ENCODE results near the gene AHRR. TPM values are rescaled to one million over a fixed set of nuclear protein-coding genes. Genes with fewer than 3 reads are reported as not detected.

AHRR gene
- total RNA-seq, 1 experiment from 2014 or later, result 1.3 TPM

GRCh38 chr5:440401-441201, 119.1 kb downstream of the AHRR start:
- H3K27me3 Mint-ChIP-seq (ENCODE audit: unreplicated experiment), result no peaks in the 10 kb centered on the region
- no peak overlapping the region for H3K4me3 Mint-ChIP-seq (ENCODE audit: low read depth, unreplicated experiment)
- CTCF ChIA-PET, result no interaction called here
- no peak for DNase-seq
- no peaks in the 10 kb centered on the region for H3K9me3 Mint-ChIP-seq (ENCODE audit: low read depth, unreplicated experiment)
- H3K27ac Mint-ChIP-seq (ENCODE audit: unreplicated experiment), result no peak overlapping the region
- peaks cover 14% of the 10 kb centered on the region for H3K4me1 Mint-ChIP-seq (ENCODE audit: low read depth, unreplicated experiment)
- no peak for TF ChIP-seq CTCF (IDR thresholded peaks at IDR 0.05; ENCODE audit: unreplicated experiment)
- peaks cover 33% of the 10 kb centered on the region for H3K36me3 Mint-ChIP-seq (ENCODE audit: insufficient read depth, unreplicated experiment)
- no TSS peak for BruUV-seq (replicated peaks)
- intact Hi-C loops (cut with micrococcal nuclease; ENCODE audit: unreplicated experiment), result loop anchor here (10.0 kb wide), 1 partner anchor 174 kb away; the partner anchor contains the start of gene CEP72

GRCh38 chr5:441996-442334, 120.5 kb downstream of the AHRR start:
- CTCF ChIA-PET, result no interaction called here
- peaks cover 22% of the 10 kb centered on the region for H3K4me1 Mint-ChIP-seq (ENCODE audit: low read depth, unreplicated experiment)
- no peak for DNase-seq
- intact Hi-C loops (cut with micrococcal nuclease; ENCODE audit: unreplicated experiment), result loop anchor here (10.0 kb wide), 1 partner anchor 173 kb away; the partner anchor contains the start of gene CEP72
- H3K27me3 Mint-ChIP-seq (ENCODE audit: unreplicated experiment), result no peaks in the 10 kb centered on the region
- peak overlapping the region; percentile 94 for H3K4me3 Mint-ChIP-seq (ENCODE audit: low read depth, unreplicated experiment)
- no peak for TF ChIP-seq CTCF (IDR thresholded peaks at IDR 0.05; ENCODE audit: unreplicated experiment)
- BruUV-seq (replicated peaks), result no TSS peak
- H3K9me3 Mint-ChIP-seq (ENCODE audit: low read depth, unreplicated experiment), result no peaks in the 10 kb centered on the region
- no peak overlapping the region for H3K27ac Mint-ChIP-seq (ENCODE audit: unreplicated experiment)
- H3K36me3 Mint-ChIP-seq (ENCODE audit: insufficient read depth, unreplicated experiment), result peaks cover 46% of the 10 kb centered on the region

GRCh38 chr5:442335-443238, 121.1 kb downstream of the AHRR start, which contains the start of gene EXOC3:
EXOC3 (plus strand) TSS chr5:443176; CDS start chr5:446206, 3,030 bp downstream.
- Mint-ChIP-seq H3K4me3 (ENCODE audit: low read depth, unreplicated experiment) (peak within 1 kb of the TSS; percentile 94), H3K9me3 (ENCODE audit: low read depth, unreplicated experiment) (no peaks in the 10 kb centered on the region), H3K27me3 (ENCODE audit: unreplicated experiment) (no peaks in the 10 kb centered on the region), H3K27ac (ENCODE audit: unreplicated experiment) (peak within 1 kb of the TSS; percentile 77), H3K36me3 (ENCODE audit: insufficient read depth, unreplicated experiment) (peaks cover 51% of the 10 kb centered on the region), H3K4me1 (ENCODE audit: low read depth, unreplicated experiment) (peaks cover 22% of the 10 kb centered on the region)
- CTCF ChIA-PET, result no interaction called here
- BruUV-seq (replicated peaks), result TSS peak; percentile 91
- TF ChIP-seq CTCF (IDR thresholded peaks at IDR 0.05; ENCODE audit: unreplicated experiment), result no peak
- intact Hi-C loops (cut with micrococcal nuclease; ENCODE audit: unreplicated experiment), result loop anchor here (10.0 kb wide), 1 partner anchor 172 kb away; the partner anchor contains the start of gene CEP72
- DNase-seq, result peak; percentile 81

Measured in Calu3 (cell line).